Lung (tissue), 12 donors: ENCODE measurements around the gene VPS11. TPM values are rescaled to one million over a fixed set of nuclear protein-coding genes. Genes with fewer than 3 reads are reported as not detected.

Source experiments
- ATAC-seq: fragments of 200-7000 bp; cut with Tn5 transposase; one replicate; pipeline ENCODE4 v1.9.1; 2020; ENCODE audit warnings: moderate number of reproducible peaks; ENCODE audit not compliant: insufficient read depth, low FRiP score
- DNase-seq, 3 donors: peaks; one replicate each; pipeline ENCODE4 v3.0.0-alpha.2; 2013 to 2017
- H3K27ac ChIP-seq, 2 donors: one replicate each; pipeline ENCODE4 v1.5.1; 2013; ENCODE audit warnings: mild to moderate bottlenecking in 2 of 2, moderate library complexity in 2 of 2, control low read depth in 1 of 2, inconsistent platforms in 1 of 2, low read depth in 1 of 2, low read length in 1 of 2
- H3K27me3 ChIP-seq, 3 donors: one replicate each; pipeline ENCODE4 v1.5.1; 2013; ENCODE audit warnings: low read length in 2 of 3; ENCODE audit not compliant: control insufficient read depth in 3 of 3, insufficient read depth in 3 of 3
- H3K36me3 ChIP-seq, 4 donors: one replicate each; pipeline ENCODE4 v1.5.1; 2013; ENCODE audit warnings: low read length in 4 of 4, mild to moderate bottlenecking in 1 of 4, moderate library complexity in 1 of 4; ENCODE audit not compliant: control insufficient read depth in 4 of 4, insufficient read depth in 4 of 4
- H3K4me1 ChIP-seq, 5 donors: one replicate each; pipeline ENCODE4 v1.5.1; 2013; ENCODE audit warnings: low read length in 5 of 5, mild to moderate bottlenecking in 2 of 5, moderate library complexity in 1 of 5; ENCODE audit not compliant: control insufficient read depth in 5 of 5, insufficient read depth in 5 of 5
- H3K4me3 ChIP-seq: one replicate; pipeline ENCODE4 v1.5.1; 2013; ENCODE audit warnings: mild to moderate bottlenecking, control low read depth, moderate library complexity
- H3K9ac ChIP-seq, 2 donors: one replicate each; pipeline ENCODE4 v1.5.1; 2013; ENCODE audit warnings: low read length in 2 of 2, control low read depth in 1 of 2; ENCODE audit not compliant: insufficient read depth in 1 of 2
- H3K9me3 ChIP-seq, 4 donors: one replicate each; pipeline ENCODE4 v1.5.1; 2013; ENCODE audit warnings: low read length in 3 of 4, mild to moderate bottlenecking in 1 of 4, moderate library complexity in 1 of 4; ENCODE audit not compliant: control insufficient read depth in 4 of 4, insufficient read depth in 3 of 4
- CTCF ChIP-seq: IDR thresholded peaks from 2 replicates; pipeline ENCODE4 v1.5.1; 2012; ENCODE audit warnings: mild to moderate bottlenecking; ENCODE audit errors: control extremely low read depth, extremely low read depth
- WGBS, 2 donors: extraction: QIAGEN DNeasy Blood & Tissue Kit; methylation state at CpG; one replicate each; pipeline ENCODE4 v1.1.7; 2013; 5-methylcytosine and 5-hydroxymethylcytosine counted together
- polyA plus RNA-seq, 2 donors: library from polyadenylated mRNA; stranded (reverse); fragments of 200-250 nt; gene quantifications; one replicate each; pipeline ENCODE4 v1.2.1, GENCODE V29; 2013
- total RNA-seq, 2 donors: library from RNA; depleted of rRNA in 1 of 2; stranded (reverse); fragments of >200 nt in 1 of 2; gene quantifications; one replicate each; pipeline ENCODE4 v1.2.1, GENCODE V29; 2014 to 2021
- donor health status: control.
- donor health status: control.
- donor health status: Bipolar disorder and iron deficiency.
- donor health status: healthy.
- donor health status: DM: yes; HTN: yes; CAD: no.

Gene VPS11
- total and polyA plus RNA-seq, 4 donors: 33.8 to 56.1 (median 35.3) TPM

GRCh38 chr11:119061256-119061655, 6.4 kb upstream of the VPS11 start:
- ATAC-seq: no peak
- H3K27ac ChIP-seq: no peak overlapping the region
- DNase-seq: no peak
- no peak overlapping the region for H3K4me3 ChIP-seq
- TF ChIP-seq CTCF: no peak
- H3K4me1 ChIP-seq: peaks cover 0 to 7% (median 6%) of the 10 kb centered on the region in 5 donors
- H3K27me3 ChIP-seq: no peaks in the 10 kb centered on the region
- WGBS, 2 donors: 89 to 95% methylated on average over 3 of the region's 3 CpGs
- no peaks in the 10 kb centered on the region for H3K9me3 ChIP-seq
- H3K9ac ChIP-seq: no peak overlapping the region
- H3K36me3 ChIP-seq: peaks cover 0 to 3% (median under 1%) of the 10 kb centered on the region in 4 donors

DNA sequence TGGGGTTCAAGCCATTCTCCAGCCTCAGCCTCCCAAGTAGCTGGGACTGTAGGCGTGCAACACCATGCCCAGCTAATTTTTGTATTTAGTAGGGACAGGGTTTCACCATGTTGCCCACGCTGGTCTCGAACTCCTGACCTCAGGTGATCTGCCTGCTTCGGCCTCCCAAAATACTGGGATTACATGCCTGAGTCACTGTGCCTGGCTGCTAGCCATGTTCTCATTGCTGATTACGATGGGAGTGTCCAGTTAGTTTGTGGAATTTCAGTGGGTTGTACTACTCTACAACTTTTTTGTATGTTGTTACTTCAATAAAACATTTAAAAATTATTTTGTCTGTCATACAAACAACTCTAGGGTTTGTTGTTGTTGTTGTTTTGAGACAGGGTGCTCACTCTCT, 4.8 kb upstream of the VPS11 start:
- H3K9ac ChIP-seq: no peak overlapping the region
- H3K27me3 ChIP-seq: no peaks in the 10 kb centered on the region
- ATAC-seq (no peak), DNase-seq (no peak)
- no peaks in the 10 kb centered on the region for H3K9me3 ChIP-seq
- no peak overlapping the region for H3K27ac ChIP-seq
- H3K36me3 ChIP-seq: peaks cover 0 to 3% (median under 1%) of the 10 kb centered on the region in 4 donors
- WGBS, 2 donors: 79 to 86% methylated on average over 5 of the region's 5 CpGs
- TF ChIP-seq CTCF: no peak
- peaks cover 0 to 11% (median 7%) of the 10 kb centered on the region in 5 donors for H3K4me1 ChIP-seq
- no peak overlapping the region for H3K4me3 ChIP-seq

DNA sequence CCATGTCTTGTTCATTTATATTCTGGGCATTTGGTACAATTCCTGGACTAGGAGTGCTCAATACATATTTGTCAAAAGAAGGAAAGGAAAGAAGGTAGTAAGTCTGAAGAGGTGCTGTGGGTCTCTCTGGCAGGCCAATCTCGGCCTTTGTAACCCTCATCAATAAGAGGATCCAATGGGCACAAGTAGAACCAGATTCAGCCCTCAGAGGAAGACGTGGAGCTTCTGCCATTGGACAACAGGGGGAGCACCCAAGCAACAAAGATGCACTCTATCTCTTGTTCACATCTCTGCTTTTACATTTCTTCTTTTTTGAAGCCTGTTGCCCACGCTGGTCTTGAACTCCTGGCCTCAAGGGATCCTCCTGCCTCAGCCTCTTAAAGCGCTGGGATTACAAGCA, 2.2 kb upstream of the VPS11 start:
- 69 to 86% methylated on average over 4 of the region's 4 CpGs for WGBS, 2 donors

More for the DNA sequence above, 2.2 kb upstream of the VPS11 start:
- Histone ChIP-seq H3K27me3 (no peaks in the 10 kb centered on the region), H3K4me3 (no peak overlapping the region), H3K4me1 (peaks cover 0 to 11% (median 5%) of the 10 kb centered on the region in 5 donors), H3K9me3 (no peaks in the 10 kb centered on the region), H3K9ac (no peak overlapping the region), H3K27ac (no peak overlapping the region), H3K36me3 (peaks cover 0 to 7% (median 5%) of the 10 kb centered on the region in 4 donors)
- peak in 1 of 3 donors; percentile 11 for DNase-seq
- TF ChIP-seq CTCF: no peak
- no peak for ATAC-seq
